H1 (cell line): ENCODE results near the gene POLA2.

Source experiments
- CTCF ChIP-seq, 3 experiments: IDR thresholded peaks; 1 replicate in 2 of 3; 2 replicates in 1 of 3; pipeline versions ENCODE4 v1.5.1 to v1.6.1; 2011; ENCODE audit warnings: low read length in 3 of 3, mild to moderate bottlenecking in 3 of 3, inconsistent platforms in 2 of 3, low read depth in 1 of 3, moderate library complexity in 1 of 3; ENCODE audit not compliant: insufficient read depth in 1 of 3; ENCODE audit errors: control extremely low read depth in 1 of 3
- EP300 ChIP-seq, 2 experiments: IDR thresholded peaks; 1 replicate in 1 of 2; 2 replicates in 1 of 2; pipeline ENCODE4 v1.6.1; 2011 to 2012; ENCODE audit warnings: low read depth in 2 of 2, low read length in 2 of 2, mild to moderate bottlenecking in 2 of 2, borderline replicate concordance in 1 of 2, inconsistent platforms in 1 of 2, moderate library complexity in 1 of 2
- EZH2 ChIP-seq: fragments of 200-600 bp; sonication (generic); IDR thresholded peaks from 2 replicates; pipeline ENCODE4 v1.7.1; 2012; ENCODE audit warnings: low read depth, mild to moderate bottlenecking, moderate library complexity, low read length, inconsistent platforms; ENCODE audit not compliant: severe bottlenecking
- POLR2A ChIP-seq, 2 experiments: IDR thresholded peaks; 1 replicate in 1 of 2; 2 replicates in 1 of 2; pipeline ENCODE4 v1.6.1; 2011; ENCODE audit warnings: low read depth in 2 of 2, low read length in 2 of 2, mild to moderate bottlenecking in 2 of 2; ENCODE audit errors: control extremely low read depth in 1 of 2
- RAD21 ChIP-seq, 2 experiments: IDR thresholded peaks in 1 of 2; conservative IDR thresholded peaks in 1 of 2; 2 replicates each; pipeline ENCODE4 v1.6.1; 2011; ENCODE audit warnings: low read depth in 2 of 2, low read length in 2 of 2, improper control_type of control experiment in 1 of 2, inconsistent platforms in 1 of 2, mild to moderate bottlenecking in 1 of 2, moderate library complexity in 1 of 2
- RFX5 ChIP-seq: IDR thresholded peaks from 2 replicates; pipeline ENCODE4 v1.6.1; 2011; ENCODE audit warnings: low read depth, low read length, improper control_type of control experiment, borderline replicate concordance
- RXRA ChIP-seq: IDR thresholded peaks from 2 replicates; pipeline ENCODE4 v1.6.1; 2011; ENCODE audit warnings: low read depth, mild to moderate bottlenecking, low read length, moderate library complexity; ENCODE audit not compliant: insufficient read depth
- SP1 ChIP-seq: IDR thresholded peaks from 2 replicates; pipeline ENCODE4 v1.6.1; 2011; ENCODE audit warnings: low read depth, low read length
- USF2 ChIP-seq: IDR thresholded peaks from 2 replicates; pipeline ENCODE4 v1.6.1; 2011; ENCODE audit warnings: low read length, improper control_type of control experiment
- TF ChIP-seq, protein P1 (sequence below): IDR thresholded peaks from 2 replicates; pipeline ENCODE4 v1.6.1; 2012; ENCODE audit warnings: inconsistent platforms

DNA sequence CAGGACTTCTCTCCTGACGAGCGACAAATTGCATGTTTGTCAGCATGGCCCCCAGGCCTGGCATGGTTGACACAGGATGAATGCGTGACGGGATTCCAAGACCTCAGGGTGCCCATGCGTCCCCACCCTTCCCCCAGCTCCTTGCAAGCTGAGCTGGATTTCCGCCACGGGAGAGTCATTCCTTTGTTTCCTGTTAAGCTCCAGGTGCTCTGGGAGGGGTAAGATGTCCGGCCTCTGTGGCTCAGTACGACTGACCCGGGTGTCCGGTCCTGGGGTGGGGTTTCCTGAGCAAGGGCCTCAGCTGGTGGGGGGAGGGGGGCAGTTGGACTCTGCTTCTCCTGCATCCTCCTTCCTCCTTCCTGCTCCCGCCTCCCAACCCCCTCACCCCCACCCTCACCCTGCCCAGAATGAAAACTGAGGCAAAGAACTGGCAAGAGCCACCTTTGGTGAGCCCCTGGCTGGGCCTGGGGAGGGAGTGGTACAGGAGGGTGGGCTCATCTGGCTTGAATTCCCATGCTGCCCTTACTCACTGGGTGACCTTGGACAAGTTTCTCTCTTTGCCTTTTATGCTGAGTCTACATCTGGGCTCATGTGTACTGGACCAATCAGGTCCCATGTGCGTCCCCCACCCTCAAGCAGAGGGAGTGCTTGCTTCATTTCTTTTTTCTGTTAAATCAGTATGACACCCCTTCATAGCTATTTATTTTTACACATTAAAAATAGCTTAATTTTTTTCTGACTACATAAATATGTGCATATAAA, 55.4 kb downstream of the POLA2 start:
- no peak for TF ChIP-seq SP1
- TF ChIP-seq CTCF (IDR thresholded peaks at IDR 0.05; ENCODE audit: control extremely low read depth in 1 of 3, insufficient read depth in 1 of 3, low read depth in 1 of 3, low read length in 3 of 3) = no peak
- TF ChIP-seq RFX5 = no peak
- no peak for TF ChIP-seq RXRA
- TF ChIP-seq POLR2A (IDR thresholded peaks at IDR 0.05; ENCODE audit: control extremely low read depth in 1 of 2, low read depth in 2 of 2, low read length in 2 of 2) = no peak
- no peak for TF ChIP-seq RAD21 (IDR thresholded peaks at IDR 0.05 in 1 of 2, conservative IDR thresholded peaks at IDR 0.05 in 1 of 2; ENCODE audit: low read depth in 2 of 2, low read length in 2 of 2)
- no peak for TF ChIP-seq EZH2
- no peak for TF ChIP-seq EP300 (IDR thresholded peaks at IDR 0.05; ENCODE audit: borderline replicate concordance in 1 of 2, low read depth in 2 of 2, low read length in 2 of 2)
- TF ChIP-seq, protein P1, sequence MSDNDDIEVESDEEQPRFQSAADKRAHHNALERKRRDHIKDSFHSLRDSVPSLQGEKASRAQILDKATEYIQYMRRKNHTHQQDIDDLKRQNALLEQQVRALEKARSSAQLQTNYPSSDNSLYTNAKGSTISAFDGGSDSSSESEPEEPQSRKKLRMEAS = 0 out of 2 replicates have a peak, but pooled peaks have one; percentile 31
- no peak for TF ChIP-seq USF2
